Upper lobe of right lung (tissue), 1 donor: ENCODE data around the gene NOA1. TPM values are rescaled to one million over a fixed set of nuclear protein-coding genes. Genes with fewer than 3 reads are reported as not detected.
"Not testable (repeated sequence)": the region's sequence is repeated elsewhere in the genome, so short reads cannot be mapped to it uniquely, and the experiment has no call there.

Experiments used
- ATAC-seq: fragments of 200-7000 bp; cut with Tn5 transposase; one replicate; pipeline ENCODE4 v1.9.1; 2020; ENCODE audit warnings: mild to moderate bottlenecking, moderate library complexity
- DNase-seq: peaks from one replicate; pipeline ENCODE4 v3.0.0-alpha.2; 2020
- H3K27ac ChIP-seq: fragments of 200-600 bp; one replicate; pipeline ENCODE4 v1.8.0; 2022
- H3K27me3 ChIP-seq: fragments of 200-600 bp; one replicate; pipeline ENCODE4 v1.8.0; 2022; ENCODE audit warnings: mild to moderate bottlenecking
- H3K36me3 ChIP-seq: fragments of 200-600 bp; one replicate; pipeline ENCODE4 v1.8.0; 2022
- H3K4me1 ChIP-seq: fragments of 200-600 bp; one replicate; pipeline ENCODE4 v1.8.0; 2022
- H3K4me3 ChIP-seq: fragments of 200-600 bp; one replicate; pipeline ENCODE4 v1.8.0; 2022; ENCODE audit warnings: mild to moderate bottlenecking
- H3K9me3 ChIP-seq: fragments of 200-600 bp; one replicate; pipeline ENCODE4 v1.8.0; 2022
- intact Hi-C: fragments of 100-400 bp; cut with DNase I; formaldehyde crosslinking; loops from one replicate; pipeline ENCODE4 v1.11.0; 2022
- total RNA-seq: library from RNA; stranded (reverse); fragmentation: NEBNext Ultra II Directional; extraction: Animal tissue kit (Norgen Biotek cat#: 25700); gene quantifications from one replicate; pipeline ENCODE4 v1.2.1, GENCODE V29; 2021
- TF ChIP-seq, protein P1 (sequence below): fragments of 200-600 bp; IDR thresholded peaks from one replicate; pipeline ENCODE4 v1.8.0; 2022; ENCODE audit warnings: antibody characterized with exemption
- donor health status: DM: no; HTN: yes; CAD: no; lungs with severe emphysema.

NOA1 gene
- total RNA-seq, 1 donor from 2014 or later, result 14.5 TPM

DNA sequence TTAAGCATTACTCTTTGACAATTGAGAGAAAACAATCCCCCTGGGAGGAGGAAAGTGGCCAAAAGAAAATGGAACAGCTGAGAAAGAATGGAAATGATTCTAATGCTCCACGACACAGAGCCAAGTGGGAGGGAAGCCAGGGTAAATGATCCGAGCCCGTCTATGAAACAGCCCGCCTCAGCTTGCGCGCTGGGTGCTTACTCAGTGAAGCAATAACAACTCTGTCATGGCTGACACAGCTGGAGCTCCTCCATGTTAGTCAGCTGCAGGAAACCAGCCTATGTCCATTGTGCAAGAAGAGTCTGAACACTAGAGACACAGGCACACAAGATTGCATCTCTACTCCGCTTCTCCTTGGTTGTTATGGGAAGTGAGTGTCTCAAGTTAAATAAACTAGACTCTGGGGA lies 19.3 kb downstream of the NOA1 start:
- peaks cover 19% of the 10 kb centered on the region for H3K36me3 ChIP-seq
- peak; percentile 95 for ATAC-seq
- intact Hi-C loops, result no loop called here

DNA sequence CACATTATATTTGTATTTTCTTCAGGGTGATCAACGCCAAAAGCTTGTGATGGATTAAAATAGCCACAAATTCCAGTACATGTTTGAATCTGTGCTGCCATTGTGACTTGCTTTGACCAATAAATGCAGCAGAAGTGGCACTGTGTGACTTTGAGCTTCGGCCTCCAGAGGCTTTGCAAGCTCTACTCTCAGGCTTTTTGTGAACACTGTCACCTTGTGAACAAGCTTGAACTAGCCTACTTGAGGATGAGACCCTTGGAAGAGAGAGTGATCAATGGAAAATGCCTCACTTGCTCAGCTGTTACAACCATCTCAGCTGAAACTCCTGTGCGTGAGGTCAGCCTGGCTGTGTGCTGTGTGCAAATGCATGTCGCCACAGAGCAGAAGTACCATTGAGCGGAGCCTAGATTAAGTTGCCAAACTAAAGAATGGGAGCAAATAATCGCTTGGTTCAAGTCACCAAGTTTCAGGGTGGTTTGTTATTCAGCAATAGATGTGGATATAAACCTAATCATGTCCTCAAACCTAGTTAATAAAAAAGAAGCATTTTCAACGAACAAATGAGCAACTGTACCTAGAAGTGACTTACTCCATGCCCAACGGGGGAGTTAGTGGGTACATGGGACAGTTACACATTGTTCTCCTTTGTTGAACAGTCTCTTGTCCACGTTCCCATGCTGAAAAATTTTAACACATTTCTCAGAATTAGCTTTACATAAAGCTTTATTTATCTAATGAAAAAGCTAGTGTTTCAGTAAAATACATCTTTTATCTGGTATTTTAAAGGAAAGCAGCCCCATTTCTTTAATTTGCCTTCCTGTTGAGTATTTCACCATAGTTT lies 23.5 kb downstream of the NOA1 start:
- TF ChIP-seq, protein P1, sequence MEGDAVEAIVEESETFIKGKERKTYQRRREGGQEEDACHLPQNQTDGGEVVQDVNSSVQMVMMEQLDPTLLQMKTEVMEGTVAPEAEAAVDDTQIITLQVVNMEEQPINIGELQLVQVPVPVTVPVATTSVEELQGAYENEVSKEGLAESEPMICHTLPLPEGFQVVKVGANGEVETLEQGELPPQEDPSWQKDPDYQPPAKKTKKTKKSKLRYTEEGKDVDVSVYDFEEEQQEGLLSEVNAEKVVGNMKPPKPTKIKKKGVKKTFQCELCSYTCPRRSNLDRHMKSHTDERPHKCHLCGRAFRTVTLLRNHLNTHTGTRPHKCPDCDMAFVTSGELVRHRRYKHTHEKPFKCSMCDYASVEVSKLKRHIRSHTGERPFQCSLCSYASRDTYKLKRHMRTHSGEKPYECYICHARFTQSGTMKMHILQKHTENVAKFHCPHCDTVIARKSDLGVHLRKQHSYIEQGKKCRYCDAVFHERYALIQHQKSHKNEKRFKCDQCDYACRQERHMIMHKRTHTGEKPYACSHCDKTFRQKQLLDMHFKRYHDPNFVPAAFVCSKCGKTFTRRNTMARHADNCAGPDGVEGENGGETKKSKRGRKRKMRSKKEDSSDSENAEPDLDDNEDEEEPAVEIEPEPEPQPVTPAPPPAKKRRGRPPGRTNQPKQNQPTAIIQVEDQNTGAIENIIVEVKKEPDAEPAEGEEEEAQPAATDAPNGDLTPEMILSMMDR, result no peak
- Histone ChIP-seq H3K27ac (no peak overlapping the region), H3K27me3 (no peaks in the 10 kb centered on the region), H3K4me3 (no peak overlapping the region), H3K9me3 (no peaks in the 10 kb centered on the region), H3K4me1 (no peaks in the 10 kb centered on the region), H3K36me3 (no peaks in the 10 kb centered on the region)
- intact Hi-C loops, result no loop called here
- ATAC-seq (no peak), DNase-seq (no peak)

More for the DNA sequence above, 19.3 kb downstream of the NOA1 start:
- Histone ChIP-seq H3K4me3 (no peak overlapping the region), H3K4me1 (no peaks in the 10 kb centered on the region), H3K9me3 (no peaks in the 10 kb centered on the region), H3K27me3 (no peaks in the 10 kb centered on the region), H3K27ac (no peak overlapping the region)
- TF ChIP-seq, protein P1, result no peak
- DNase-seq, result no peak

DNA sequence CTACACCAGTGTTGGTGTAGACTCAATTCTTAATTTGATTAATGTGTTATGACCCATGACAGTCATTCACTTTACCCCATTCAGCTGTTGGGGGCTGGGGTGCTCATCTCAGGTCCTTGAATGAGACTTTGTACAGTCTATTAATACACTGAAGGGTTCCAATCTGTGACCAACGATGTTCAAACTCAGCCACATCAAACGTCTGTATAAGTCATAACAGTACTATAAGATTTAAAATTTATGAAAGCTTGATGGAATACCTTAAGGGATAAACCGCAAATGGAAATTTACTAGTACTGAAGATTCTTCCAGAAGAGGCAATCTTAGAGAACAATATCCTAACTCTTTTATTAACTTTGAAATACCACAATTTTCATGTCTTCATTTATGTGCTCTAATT lies 36.0 kb downstream of the NOA1 start:
- TF ChIP-seq, protein P1, result no peak
- Histone ChIP-seq H3K27me3 (no peaks in the 10 kb centered on the region), H3K4me1 (no peaks in the 10 kb centered on the region), H3K9me3 (no peaks in the 10 kb centered on the region), H3K27ac (no peak overlapping the region), H3K4me3 (no peak overlapping the region), H3K36me3 (peaks cover 9% of the 10 kb centered on the region)
- DNase-seq, result no peak
- no peak for ATAC-seq
- intact Hi-C loops, result no loop called here

DNA sequence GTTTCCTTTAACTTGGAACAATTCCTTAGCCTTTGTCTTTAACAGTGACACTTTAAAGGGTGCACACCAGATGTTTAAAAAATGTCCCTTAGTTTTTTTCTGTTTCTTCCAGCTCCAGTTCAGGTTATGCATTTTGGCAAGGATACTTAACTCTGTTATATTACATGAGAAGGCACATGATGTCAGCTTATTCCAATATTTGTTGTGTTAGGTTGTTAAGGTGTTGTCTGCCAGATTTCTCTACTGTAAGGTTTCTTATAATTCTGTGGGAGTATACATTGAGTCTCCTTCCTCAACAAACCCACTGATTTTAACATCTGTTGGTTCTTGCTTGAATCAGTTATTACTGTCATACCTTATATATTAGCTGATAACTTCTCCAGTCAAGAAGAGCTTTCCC lies 36.4 kb downstream of the NOA1 start:
- no peak overlapping the region for H3K4me3 ChIP-seq

DNA sequence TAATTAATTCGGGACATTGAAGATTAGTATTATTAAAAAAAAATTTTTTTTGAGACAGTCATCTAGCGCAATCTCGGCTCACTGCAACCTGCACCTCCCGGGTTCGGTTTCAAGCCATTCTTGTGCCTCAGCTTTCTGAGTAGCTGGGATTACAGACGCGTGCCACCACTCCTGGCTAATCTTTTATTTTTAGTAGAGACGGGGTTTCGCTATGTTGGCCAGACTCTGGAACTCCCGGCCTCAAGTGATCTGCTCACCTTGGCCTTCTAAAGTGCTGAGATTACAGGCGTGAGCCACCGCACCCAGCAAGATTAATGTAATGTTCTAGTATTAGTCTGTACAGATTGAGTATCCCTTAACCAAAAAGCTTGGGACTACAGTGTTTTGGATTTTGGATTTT lies 37.0 kb downstream of the NOA1 start:
- intact Hi-C loops, result no loop called here
- Histone ChIP-seq H3K27me3 (no peaks in the 10 kb centered on the region), H3K27ac (no peak overlapping the region), H3K9me3 (no peaks in the 10 kb centered on the region), H3K36me3 (peaks cover 9% of the 10 kb centered on the region), H3K4me1 (no peaks in the 10 kb centered on the region), H3K4me3 (no peak overlapping the region)
- no peak for DNase-seq
- TF ChIP-seq, protein P1, result no peak
- ATAC-seq, result no peak

More for the DNA sequence above, 36.4 kb downstream of the NOA1 start:
- Histone ChIP-seq H3K27me3 (no peaks in the 10 kb centered on the region), H3K36me3 (peaks cover 9% of the 10 kb centered on the region), H3K27ac (no peak overlapping the region), H3K9me3 (no peaks in the 10 kb centered on the region), H3K4me1 (no peaks in the 10 kb centered on the region)
- TF ChIP-seq, protein P1, result no peak
- no peak for ATAC-seq
- no peak for DNase-seq
- intact Hi-C loops, result no loop called here

DNA sequence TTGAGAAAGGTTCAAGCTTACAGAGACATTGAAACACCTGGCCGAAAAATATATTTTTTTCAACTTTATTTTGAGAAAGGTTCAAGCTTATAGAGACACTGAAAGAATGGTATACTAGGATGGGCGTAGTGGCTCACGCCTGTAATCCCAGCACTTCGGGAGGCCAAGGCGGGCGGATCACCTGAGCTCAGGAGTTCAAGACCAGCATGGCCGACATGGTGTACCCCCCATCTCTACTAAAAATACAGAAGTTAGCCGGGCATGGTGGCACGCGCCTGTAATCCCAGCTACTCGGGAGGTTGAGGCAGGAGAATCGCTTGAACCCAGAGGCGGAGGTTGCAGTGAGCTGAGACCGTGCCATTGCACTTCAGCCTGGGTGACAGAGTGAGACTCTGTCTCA lies 37.6 kb downstream of the NOA1 start:
- H3K36me3 ChIP-seq, H3K4me1 ChIP-seq, ATAC-seq, H3K27me3 ChIP-seq, H3K9me3 ChIP-seq, intact Hi-C loops, H3K4me3 ChIP-seq, H3K27ac ChIP-seq, DNase-seq: not testable (repeated sequence)
